PC-9 (cell line): ENCODE data around the gene MFNG. TPM values are rescaled to one million over a fixed set of nuclear protein-coding genes. Genes with fewer than 3 reads are reported as not detected.

ENCODE experiments used
- BruUV-seq: library from RNA; stranded (reverse); fragments of 400-500 nt; replicated peaks from 2 replicates; lab custom pipeline; 2021; lab: Mats Ljungman, UMichigan
- CTCF ChIA-PET: fragments of 300-600 bp; sonication (Branson Sonifier 250); formaldehyde crosslinking; loops from one replicate; lab custom pipeline; 2022; ENCODE audit warnings: antibody characterized with exemption; lab: Charles Lee
- POLR2A ChIA-PET: fragments of 300-600 bp; sonication (Branson Sonifier 250); formaldehyde crosslinking; loops from one replicate; lab custom pipeline; 2022; ENCODE audit warnings: antibody characterized with exemption; ENCODE audit not compliant: unreplicated experiment; lab: Charles Lee
- DNase-seq, 2 experiments: peaks; one replicate each; pipeline versions ENCODE4 v3.0.0 to v3.0.0-alpha.2; 2015 to 2022; ENCODE audit warnings: mixed read lengths in 1 of 2
- H2AFZ ChIP-seq: fragments of 200-600 bp; sonication (generic); 2 replicates; pipeline ENCODE4 v1.8.1; 2017; ENCODE audit warnings: antibody characterized with exemption
- H3F3A ChIP-seq: fragments of 200-600 bp; sonication (generic); 2 replicates; pipeline ENCODE4 v1.8.1; 2017; ENCODE audit warnings: antibody characterized with exemption, mild to moderate bottlenecking, low read depth; ENCODE audit not compliant: insufficient read depth
- H3K27ac ChIP-seq: fragments of 200-600 bp; sonication (generic); 2 replicates; pipeline ENCODE4 v1.6.1; 2016; ENCODE audit warnings: mixed run types
- H3K27me3 ChIP-seq: fragments of 200-600 bp; sonication (generic); 2 replicates; pipeline ENCODE4 v1.6.1; 2016; ENCODE audit warnings: low read depth, mixed run types; ENCODE audit not compliant: insufficient read depth
- H3K36me3 ChIP-seq: fragments of 200-600 bp; sonication (generic); 2 replicates; pipeline ENCODE4 v1.6.1; 2016; ENCODE audit warnings: low read depth, mixed run types
- H3K4me1 ChIP-seq: fragments of 200-600 bp; sonication (generic); replicated peaks from 2 replicates; pipeline ENCODE4 v1.6.1; 2016; ENCODE audit warnings: mixed run types; ENCODE audit not compliant: insufficient read depth
- H3K4me2 ChIP-seq: fragments of 200-600 bp; sonication (generic); 2 replicates; pipeline ENCODE4 v1.6.1; 2017; ENCODE audit warnings: mixed run types
- H3K4me3 ChIP-seq: fragments of 200-600 bp; sonication (generic); 2 replicates; pipeline ENCODE4 v1.6.1; 2016; ENCODE audit warnings: mixed run types
- H3K79me2 ChIP-seq: fragments of 200-600 bp; sonication (generic); 2 replicates; pipeline ENCODE4 v1.6.1; 2017; ENCODE audit warnings: low read depth, mixed run types
- H3K9me2 ChIP-seq: fragments of 200-600 bp; sonication (generic); 2 replicates; pipeline ENCODE4 v1.8.1; 2017; ENCODE audit warnings: mild to moderate bottlenecking; ENCODE audit not compliant: insufficient read depth
- H3K9me3 ChIP-seq: fragments of 200-600 bp; sonication (generic); 2 replicates; pipeline ENCODE4 v1.8.1; 2016; ENCODE audit warnings: low read depth; ENCODE audit not compliant: insufficient read depth
- H4K20me1 ChIP-seq: fragments of 200-600 bp; sonication (generic); 2 replicates; pipeline ENCODE4 v1.8.1; 2017; ENCODE audit not compliant: insufficient read depth
- EZH2 ChIP-seq: fragments of 200-600 bp; sonication (generic); IDR thresholded peaks from 2 replicates; pipeline ENCODE4 v1.8.0; 2017; ENCODE audit warnings: antibody characterized with exemption, low read depth
- intact Hi-C: fragments of 100-400 bp; cut with micrococcal nuclease; formaldehyde crosslinking; loops from one replicate; pipeline ENCODE4 v1.10.0; 2022; ENCODE audit not compliant: unreplicated experiment
- total RNA-seq: library from RNA; stranded (reverse); gene quantifications from 2 replicates; pipeline ENCODE4 v1.2.3, GENCODE V29; 2021
- TF ChIP-seq, protein P1 (sequence below): fragments of 200-600 bp; sonication (generic); conservative IDR thresholded peaks from 2 replicates; pipeline ENCODE4 v1.6.1; 2017; ENCODE audit warnings: mixed run types, antibody characterized with exemption, mild to moderate bottlenecking, moderate library complexity

MFNG gene
- total RNA-seq, 1 experiment from 2014 or later: 28.1 TPM

DNA sequence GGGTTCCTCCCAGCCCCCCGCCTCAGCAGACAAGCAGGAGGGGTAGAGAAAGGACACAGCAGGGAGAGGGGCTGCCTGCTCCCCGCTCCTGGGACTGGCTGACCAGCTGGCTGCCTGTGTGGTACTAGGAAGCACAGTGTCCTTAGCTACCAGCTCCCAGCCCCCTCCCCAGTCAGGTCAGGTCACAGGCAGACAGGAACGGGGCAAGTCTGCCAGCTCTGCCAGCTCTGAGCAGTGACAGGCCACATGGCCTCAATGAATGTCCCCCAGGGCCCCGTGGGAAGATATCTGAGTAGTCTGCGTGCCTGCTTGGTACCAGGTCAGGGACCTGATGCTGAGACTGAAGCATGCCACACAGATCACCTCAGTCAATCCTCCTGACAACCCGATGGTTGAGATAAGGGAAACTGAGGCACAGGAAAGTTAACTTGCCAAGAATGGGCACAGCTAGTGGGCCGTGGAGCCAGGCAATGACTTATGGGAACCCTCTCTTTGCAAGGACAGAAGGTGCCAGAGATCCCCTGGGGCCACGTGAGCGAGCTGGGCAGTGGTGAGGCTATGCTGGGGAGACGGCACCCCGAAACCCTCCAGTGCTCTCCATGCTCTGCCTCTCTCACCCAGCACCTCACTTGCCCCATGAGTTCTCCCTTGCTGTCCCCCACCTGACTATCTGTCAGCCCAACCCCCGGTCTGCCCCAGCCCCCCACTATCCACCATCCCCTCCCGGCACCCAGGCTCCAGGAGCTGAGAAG lies 13.8 kb upstream of the MFNG start:
- H4K20me1 ChIP-seq: no peaks in the 10 kb centered on the region
- intact Hi-C loops: no loop called here
- 0 out of 2 replicates have a peak, but pooled peaks cover 6% of the 10 kb centered on the region for H3K36me3 ChIP-seq
- BruUV-seq: no TSS peak
- no peak overlapping the region for H2AFZ ChIP-seq
- H3K27me3 ChIP-seq: no peaks in the 10 kb centered on the region
- peaks cover 43% of the 10 kb centered on the region for H3K4me1 ChIP-seq
- H3K4me2 ChIP-seq: no peak overlapping the region
- DNase-seq: no peak
- CTCF ChIA-PET: no interaction called here
- no peak overlapping the region for H3K4me3 ChIP-seq
- H3K79me2 ChIP-seq: no peaks in the 10 kb centered on the region
- POLR2A ChIA-PET: interaction anchor here (0.6 kb wide), 1 partner anchor 500 kb away, joined by 11 read pairs; no protein-coding TSS in a partner anchor
- TF ChIP-seq, protein P1, sequence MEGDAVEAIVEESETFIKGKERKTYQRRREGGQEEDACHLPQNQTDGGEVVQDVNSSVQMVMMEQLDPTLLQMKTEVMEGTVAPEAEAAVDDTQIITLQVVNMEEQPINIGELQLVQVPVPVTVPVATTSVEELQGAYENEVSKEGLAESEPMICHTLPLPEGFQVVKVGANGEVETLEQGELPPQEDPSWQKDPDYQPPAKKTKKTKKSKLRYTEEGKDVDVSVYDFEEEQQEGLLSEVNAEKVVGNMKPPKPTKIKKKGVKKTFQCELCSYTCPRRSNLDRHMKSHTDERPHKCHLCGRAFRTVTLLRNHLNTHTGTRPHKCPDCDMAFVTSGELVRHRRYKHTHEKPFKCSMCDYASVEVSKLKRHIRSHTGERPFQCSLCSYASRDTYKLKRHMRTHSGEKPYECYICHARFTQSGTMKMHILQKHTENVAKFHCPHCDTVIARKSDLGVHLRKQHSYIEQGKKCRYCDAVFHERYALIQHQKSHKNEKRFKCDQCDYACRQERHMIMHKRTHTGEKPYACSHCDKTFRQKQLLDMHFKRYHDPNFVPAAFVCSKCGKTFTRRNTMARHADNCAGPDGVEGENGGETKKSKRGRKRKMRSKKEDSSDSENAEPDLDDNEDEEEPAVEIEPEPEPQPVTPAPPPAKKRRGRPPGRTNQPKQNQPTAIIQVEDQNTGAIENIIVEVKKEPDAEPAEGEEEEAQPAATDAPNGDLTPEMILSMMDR: no peak
- TF ChIP-seq EZH2: no peak
- no peak overlapping the region for H3K27ac ChIP-seq
- H3K9me2 ChIP-seq: no peaks in the 10 kb centered on the region
- no peaks in the 10 kb centered on the region for H3K9me3 ChIP-seq
- H3F3A ChIP-seq: peaks cover 50% of the 10 kb centered on the region

DNA sequence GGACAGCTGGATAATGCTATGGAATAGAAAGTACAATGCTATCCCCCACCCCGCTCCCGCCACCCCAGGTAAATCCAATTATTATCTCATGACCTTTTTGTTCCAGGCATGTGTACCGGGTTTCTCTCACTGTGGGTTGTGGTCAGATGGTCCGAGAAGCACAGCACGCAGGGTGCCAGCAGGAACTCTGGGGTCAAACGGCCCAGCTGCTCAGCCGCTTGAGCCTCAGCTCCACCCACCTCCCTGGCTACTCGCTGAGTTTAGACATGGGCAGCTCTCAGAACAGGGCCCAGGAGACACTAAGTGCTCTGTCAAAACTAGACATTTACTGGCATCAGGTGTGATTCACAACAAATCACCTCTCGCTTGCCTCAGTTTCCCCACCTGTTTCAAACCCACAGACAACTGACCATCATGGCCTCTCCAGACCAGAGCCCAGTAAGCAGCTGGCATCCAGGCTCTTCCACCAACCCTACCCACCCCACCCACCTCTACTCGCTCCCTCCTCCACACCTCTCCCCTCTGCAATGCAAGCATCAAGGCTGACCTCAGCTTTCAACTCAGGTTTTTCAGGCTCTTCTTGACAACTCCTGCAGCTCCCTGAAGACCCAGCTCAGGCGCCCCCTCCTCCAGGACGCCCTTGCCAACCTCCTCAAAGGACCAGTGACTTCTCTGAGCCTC lies 13.0 kb upstream of the MFNG start:
- no TSS peak for BruUV-seq
- Histone ChIP-seq H2AFZ (no peak overlapping the region), H3K4me2 (no peak overlapping the region), H3K9me3 (no peaks in the 10 kb centered on the region), H3K36me3 (no peaks in the 10 kb centered on the region), H3K4me1 (peaks cover 36% of the 10 kb centered on the region), H3K27ac (no peak overlapping the region), H3K79me2 (no peaks in the 10 kb centered on the region), H3K27me3 (no peaks in the 10 kb centered on the region), H3K4me3 (no peak overlapping the region), H3K9me2 (no peaks in the 10 kb centered on the region), H4K20me1 (no peaks in the 10 kb centered on the region), H3F3A (peaks cover 43% of the 10 kb centered on the region)
- TF ChIP-seq, protein P1: no peak
- TF ChIP-seq EZH2: no peak
- intact Hi-C loops: no loop called here
- POLR2A ChIA-PET: no interaction called here
- DNase-seq: no peak
- CTCF ChIA-PET: no interaction called here

DNA sequence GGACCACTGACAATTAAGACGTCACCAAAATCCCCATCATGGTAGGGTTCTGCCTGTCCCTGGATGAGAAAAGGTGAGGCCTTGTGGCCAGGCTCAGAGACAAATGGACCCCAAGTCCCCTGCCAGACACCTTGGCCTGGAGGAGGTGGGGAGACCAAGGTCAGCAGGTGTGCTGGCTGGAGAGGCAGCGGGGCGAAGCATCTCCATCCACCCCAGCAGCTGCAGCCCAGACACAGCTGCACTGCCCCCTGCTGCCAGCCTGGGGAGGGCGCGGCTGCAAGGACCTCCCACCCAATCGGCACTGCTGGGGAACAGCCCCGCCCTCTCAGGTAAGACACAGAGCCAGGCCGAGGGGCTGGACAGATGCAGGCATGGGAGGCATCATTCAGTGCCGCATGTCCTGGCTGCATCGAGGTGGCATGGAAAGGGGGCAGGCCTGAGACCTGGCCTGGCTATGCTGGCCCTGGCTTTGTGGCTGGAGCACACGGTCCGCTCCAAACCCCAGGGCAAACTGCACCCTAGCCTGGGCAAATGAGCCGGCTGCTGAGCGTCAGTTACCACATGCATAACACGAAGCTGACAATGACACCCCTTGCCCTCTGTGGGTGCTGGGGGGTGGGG lies 12.2 kb upstream of the MFNG start:
- H3K36me3 ChIP-seq: no peaks in the 10 kb centered on the region
- intact Hi-C loops: no loop called here
- H3K9me2 ChIP-seq: no peaks in the 10 kb centered on the region
- peaks cover 35% of the 10 kb centered on the region for H3F3A ChIP-seq
- no peak overlapping the region for H3K4me2 ChIP-seq
- H3K4me1 ChIP-seq: peaks cover 30% of the 10 kb centered on the region
- H3K9me3 ChIP-seq: no peaks in the 10 kb centered on the region
- H3K4me3 ChIP-seq: no peak overlapping the region
- no peak overlapping the region for H3K27ac ChIP-seq
- no peak for DNase-seq
- TF ChIP-seq, protein P1: peak; percentile 83
- no peak for TF ChIP-seq EZH2
- ChIA-PET CTCF (interaction anchor here (1.2 kb wide), 1 partner anchor 26 kb away, joined by 6 read pairs; no protein-coding TSS in a partner anchor), POLR2A (no interaction called here)
- no peak overlapping the region for H2AFZ ChIP-seq
- no peaks in the 10 kb centered on the region for H3K27me3 ChIP-seq
- no peaks in the 10 kb centered on the region for H3K79me2 ChIP-seq
- BruUV-seq: no TSS peak
- no peaks in the 10 kb centered on the region for H4K20me1 ChIP-seq
